Uterus (tissue), 2 donors: ENCODE measurements around the gene PPM1J.

ENCODE experiments used
- CTCF ChIP-seq, 4 experiments: fragments of 200-600 bp in 2 of 4; fragments of 450-650 bp in 2 of 4; sonication (generic) in 2 of 4; IDR thresholded peaks; one replicate each; pipeline ENCODE4 v1.5.1; 2016 to 2019; ENCODE audit warnings: antibody characterized with exemption in 4 of 4, mild to moderate bottlenecking in 2 of 4, moderate library complexity in 1 of 4
- POLR2A ChIP-seq, 2 donors: fragments of 450-650 bp; IDR thresholded peaks; one replicate each; pipeline ENCODE4 v1.6.1; 2016; ENCODE audit warnings: antibody characterized with exemption in 2 of 2, mild to moderate bottlenecking in 1 of 2, moderate library complexity in 1 of 2

- TF ChIP-seq CTCF (IDR thresholded peaks at IDR 0.05) = peak; percentile 92 to 97 (median 96)
- no peak for TF ChIP-seq POLR2A (IDR thresholded peaks at IDR 0.05)
Observed at GRCh38 chr1:112707221-112708001, 7.7 kb downstream of the PPM1J start.
